Mesothelial cell of epicardium (in vitro differentiated cells): Measurements from ENCODE around the gene LRPPRC. TPM values are rescaled to one million over a fixed set of nuclear protein-coding genes. Genes with fewer than 3 reads are reported as not detected.

ENCODE experiments used
- DNase-seq, 2 experiments: peaks; one replicate each; pipeline ENCODE4 v3.0.0; 2021; ENCODE audit warnings: low spot score in 2 of 2; ENCODE audit not compliant: unreplicated experiment in 2 of 2
- H3K27ac Mint-ChIP-seq: 2 replicates; pipeline ENCODE4 v1.8.0; 2021; ENCODE audit warnings: mixed read lengths
- H3K27me3 Mint-ChIP-seq: 2 replicates; pipeline ENCODE4 v1.8.0; 2021; ENCODE audit warnings: low read depth, mixed read lengths
- H3K36me3 Mint-ChIP-seq: 2 replicates; pipeline ENCODE4 v1.8.0; 2021; ENCODE audit warnings: mixed read lengths
- H3K4me1 Mint-ChIP-seq: 2 replicates; pipeline ENCODE4 v1.8.0; 2021; ENCODE audit warnings: mixed read lengths
- H3K4me3 Mint-ChIP-seq: 2 replicates; pipeline ENCODE4 v1.8.0; 2021; ENCODE audit warnings: mild to moderate bottlenecking, moderate library complexity, mixed read lengths
- H3K9me3 Mint-ChIP-seq: 2 replicates; pipeline ENCODE4 v1.8.0; 2021; ENCODE audit warnings: mixed read lengths
- total RNA-seq: library from RNA; stranded (reverse); gene quantifications from 3 replicates; pipeline ENCODE4 v1.2.1, GENCODE V29; 2021
- TF ChIP-seq, protein P1 (sequence below): fragments of 200-600 bp; sonication (generic); IDR thresholded peaks from one replicate; pipeline ENCODE4 v1.5.0; 2021; ENCODE audit warnings: antibody characterized with exemption; ENCODE audit not compliant: unreplicated experiment

The LRPPRC gene
- total RNA-seq, 1 donor from 2014 or later: 99.9 TPM

DNA sequence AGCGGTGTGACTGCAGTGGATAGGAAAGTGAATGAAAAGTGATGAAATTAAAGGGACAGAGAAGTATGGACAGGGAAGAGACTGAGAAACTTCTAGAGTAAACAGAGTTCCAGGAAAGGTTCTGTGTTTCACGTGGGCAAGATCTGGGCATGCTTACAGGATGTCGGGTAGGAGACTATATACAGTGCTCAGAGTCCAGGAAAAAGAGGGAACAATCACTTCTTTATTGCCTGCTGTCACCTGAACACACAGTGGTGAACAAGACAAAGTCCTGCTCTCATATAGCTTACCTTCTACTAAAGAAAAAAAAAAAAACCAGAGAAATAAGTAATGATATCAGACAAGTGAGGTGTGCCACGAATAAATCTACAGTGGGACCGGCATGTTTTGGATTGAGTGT is 2.4 kb downstream of the LRPPRC start:
- Mint-ChIP-seq H3K27ac (peak overlapping the region; percentile 5), H3K9me3 (no peaks in the 10 kb centered on the region), H3K4me3 (peak overlapping the region; percentile 92), H3K4me1 (peaks cover 21% of the 10 kb centered on the region), H3K27me3 (no peaks in the 10 kb centered on the region), H3K36me3 (peaks cover 30% of the 10 kb centered on the region)
- no peak for DNase-seq
- TF ChIP-seq, protein P1, sequence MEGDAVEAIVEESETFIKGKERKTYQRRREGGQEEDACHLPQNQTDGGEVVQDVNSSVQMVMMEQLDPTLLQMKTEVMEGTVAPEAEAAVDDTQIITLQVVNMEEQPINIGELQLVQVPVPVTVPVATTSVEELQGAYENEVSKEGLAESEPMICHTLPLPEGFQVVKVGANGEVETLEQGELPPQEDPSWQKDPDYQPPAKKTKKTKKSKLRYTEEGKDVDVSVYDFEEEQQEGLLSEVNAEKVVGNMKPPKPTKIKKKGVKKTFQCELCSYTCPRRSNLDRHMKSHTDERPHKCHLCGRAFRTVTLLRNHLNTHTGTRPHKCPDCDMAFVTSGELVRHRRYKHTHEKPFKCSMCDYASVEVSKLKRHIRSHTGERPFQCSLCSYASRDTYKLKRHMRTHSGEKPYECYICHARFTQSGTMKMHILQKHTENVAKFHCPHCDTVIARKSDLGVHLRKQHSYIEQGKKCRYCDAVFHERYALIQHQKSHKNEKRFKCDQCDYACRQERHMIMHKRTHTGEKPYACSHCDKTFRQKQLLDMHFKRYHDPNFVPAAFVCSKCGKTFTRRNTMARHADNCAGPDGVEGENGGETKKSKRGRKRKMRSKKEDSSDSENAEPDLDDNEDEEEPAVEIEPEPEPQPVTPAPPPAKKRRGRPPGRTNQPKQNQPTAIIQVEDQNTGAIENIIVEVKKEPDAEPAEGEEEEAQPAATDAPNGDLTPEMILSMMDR: no peak

DNA sequence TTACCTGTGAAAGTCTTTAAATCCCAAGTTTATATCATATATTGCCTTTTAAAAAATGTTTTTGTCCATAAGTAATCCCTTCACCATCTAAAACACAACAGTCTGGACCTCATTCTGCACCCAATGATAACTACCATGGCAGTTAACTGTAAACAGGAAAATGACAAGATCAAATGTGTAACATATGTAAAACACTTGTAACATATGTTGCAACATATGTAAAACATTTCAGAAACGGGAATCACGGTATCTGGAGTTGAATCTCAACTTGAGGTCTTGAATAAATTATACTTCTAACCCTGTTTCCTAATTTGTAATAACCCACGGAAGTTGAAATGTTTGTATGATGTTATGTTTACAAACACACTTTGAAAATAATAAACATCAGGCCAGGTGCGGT is 6.2 kb downstream of the LRPPRC start:
- Mint-ChIP-seq H3K36me3 (peaks cover 33% of the 10 kb centered on the region), H3K4me3 (no peak overlapping the region), H3K27me3 (no peaks in the 10 kb centered on the region), H3K9me3 (no peaks in the 10 kb centered on the region), H3K4me1 (peaks cover 13% of the 10 kb centered on the region), H3K27ac (no peak overlapping the region)
- no peak for DNase-seq
- TF ChIP-seq, protein P1: no peak

DNA sequence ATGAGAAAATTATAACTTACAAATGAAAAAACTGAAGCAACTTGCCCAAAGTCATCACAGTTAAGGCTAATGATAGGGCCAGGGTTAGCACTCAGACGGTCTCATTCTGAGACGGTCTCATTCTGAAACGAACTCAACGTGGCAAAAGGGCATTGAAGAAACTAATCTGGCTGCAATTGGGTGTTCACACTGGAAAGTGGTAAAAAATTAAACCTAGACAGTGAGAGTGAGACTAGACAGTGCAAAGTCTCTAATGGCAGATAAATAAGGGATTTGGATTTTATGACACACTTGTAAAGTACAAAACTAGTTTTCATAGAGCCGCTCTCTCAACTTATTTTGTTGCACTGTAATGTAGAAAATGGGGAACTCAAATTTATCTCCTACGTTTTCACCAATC is 9.2 kb downstream of the LRPPRC start:
- TF ChIP-seq, protein P1: no peak
- no peaks in the 10 kb centered on the region for H3K4me1 Mint-ChIP-seq
- no peak overlapping the region for H3K4me3 Mint-ChIP-seq
- H3K36me3 Mint-ChIP-seq: peaks cover 18% of the 10 kb centered on the region
- H3K27ac Mint-ChIP-seq: no peak overlapping the region
- no peaks in the 10 kb centered on the region for H3K27me3 Mint-ChIP-seq
- DNase-seq: no peak
- no peaks in the 10 kb centered on the region for H3K9me3 Mint-ChIP-seq

DNA sequence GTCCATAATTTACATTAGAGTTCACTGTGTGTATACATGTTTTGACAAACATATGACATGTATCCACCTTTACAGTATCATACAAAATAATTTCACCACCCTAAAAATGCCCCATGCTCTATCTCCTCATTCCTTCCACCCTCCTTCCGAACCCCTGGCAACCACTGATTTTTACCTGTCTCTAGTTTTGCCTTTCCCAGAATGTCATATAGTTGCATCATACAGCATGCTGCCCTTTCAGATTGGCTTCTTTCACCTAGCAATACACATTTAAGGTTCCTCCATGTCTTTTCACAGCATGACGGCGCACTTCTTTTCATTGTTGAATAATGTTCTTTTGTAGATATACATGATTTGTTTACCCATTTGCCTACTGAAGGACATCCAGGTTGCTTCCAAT is 10.4 kb downstream of the LRPPRC start:
- TF ChIP-seq, protein P1: no peak
- Mint-ChIP-seq H3K4me1 (no peaks in the 10 kb centered on the region), H3K27me3 (no peaks in the 10 kb centered on the region), H3K36me3 (peaks cover 21% of the 10 kb centered on the region), H3K4me3 (no peak overlapping the region), H3K27ac (no peak overlapping the region), H3K9me3 (no peaks in the 10 kb centered on the region)
- DNase-seq: no peak

DNA sequence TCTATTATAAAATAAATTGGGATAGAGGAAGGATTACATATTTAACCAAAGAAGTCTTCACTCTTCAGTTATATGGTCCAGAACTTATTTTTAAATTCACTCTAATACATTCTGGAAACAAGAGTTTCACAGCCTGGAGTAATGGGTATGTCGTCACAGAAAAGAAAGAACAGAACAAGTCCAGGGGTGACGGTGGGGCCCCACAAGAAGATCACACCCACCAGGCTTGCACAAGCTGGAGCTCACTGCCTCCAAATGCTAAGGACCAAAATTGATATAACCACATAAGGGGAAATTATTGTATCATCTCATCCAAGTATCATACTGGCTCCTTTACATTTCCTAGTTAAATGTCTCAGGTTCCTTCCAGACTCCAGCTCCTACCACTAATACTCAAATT is 11.3 kb downstream of the LRPPRC start:
- peaks cover 21% of the 10 kb centered on the region for H3K36me3 Mint-ChIP-seq
- no peak for DNase-seq
- no peaks in the 10 kb centered on the region for H3K9me3 Mint-ChIP-seq
- TF ChIP-seq, protein P1: no peak
- no peaks in the 10 kb centered on the region for H3K4me1 Mint-ChIP-seq
- H3K27ac Mint-ChIP-seq: no peak overlapping the region
- H3K4me3 Mint-ChIP-seq: no peak overlapping the region
- no peaks in the 10 kb centered on the region for H3K27me3 Mint-ChIP-seq

DNA sequence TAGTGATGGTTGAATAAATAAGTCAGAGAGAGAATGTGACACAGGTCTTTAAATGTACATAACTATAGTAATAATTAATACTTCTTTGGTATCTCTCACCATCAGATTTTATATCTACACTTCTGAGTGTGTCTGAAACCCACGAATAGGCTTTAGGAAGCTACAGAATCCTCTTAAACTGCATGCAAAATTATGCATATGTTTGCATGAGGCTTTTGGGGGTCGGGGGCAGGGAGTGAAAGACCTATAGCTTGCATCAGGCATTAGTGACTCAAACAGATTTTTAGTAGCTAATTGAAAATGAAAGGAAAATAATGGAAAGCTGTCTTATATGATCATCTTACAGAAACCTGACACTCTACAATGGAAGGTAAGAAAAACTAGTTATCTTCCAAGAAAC is 14.9 kb downstream of the LRPPRC start:
- DNase-seq: no peak
- H3K9me3 Mint-ChIP-seq: no peaks in the 10 kb centered on the region
- H3K27ac Mint-ChIP-seq: no peak overlapping the region
- no peaks in the 10 kb centered on the region for H3K27me3 Mint-ChIP-seq
- H3K36me3 Mint-ChIP-seq: peaks cover 16% of the 10 kb centered on the region
- no peaks in the 10 kb centered on the region for H3K4me1 Mint-ChIP-seq
- TF ChIP-seq, protein P1: no peak
- no peak overlapping the region for H3K4me3 Mint-ChIP-seq
